HG03469 (cell line): ENCODE data around the gene MACROD2.
A peak's percentile ranks its signal among the peaks of the same experiment; 100 is the strongest.
"Not testable (repeated sequence)": the region's sequence is repeated elsewhere in the genome, so short reads cannot be mapped to it uniquely, and the experiment has no call there.

Source experiments
- ATAC-seq: cut with Tn5 transposase; IDR thresholded peaks from one replicate; pipeline ENCODE4 v1.9.1; 2021; ENCODE audit warnings: mild to moderate bottlenecking, moderate library complexity, moderate number of reproducible peaks; ENCODE audit not compliant: unreplicated experiment

MACROD2 gene

DNA sequence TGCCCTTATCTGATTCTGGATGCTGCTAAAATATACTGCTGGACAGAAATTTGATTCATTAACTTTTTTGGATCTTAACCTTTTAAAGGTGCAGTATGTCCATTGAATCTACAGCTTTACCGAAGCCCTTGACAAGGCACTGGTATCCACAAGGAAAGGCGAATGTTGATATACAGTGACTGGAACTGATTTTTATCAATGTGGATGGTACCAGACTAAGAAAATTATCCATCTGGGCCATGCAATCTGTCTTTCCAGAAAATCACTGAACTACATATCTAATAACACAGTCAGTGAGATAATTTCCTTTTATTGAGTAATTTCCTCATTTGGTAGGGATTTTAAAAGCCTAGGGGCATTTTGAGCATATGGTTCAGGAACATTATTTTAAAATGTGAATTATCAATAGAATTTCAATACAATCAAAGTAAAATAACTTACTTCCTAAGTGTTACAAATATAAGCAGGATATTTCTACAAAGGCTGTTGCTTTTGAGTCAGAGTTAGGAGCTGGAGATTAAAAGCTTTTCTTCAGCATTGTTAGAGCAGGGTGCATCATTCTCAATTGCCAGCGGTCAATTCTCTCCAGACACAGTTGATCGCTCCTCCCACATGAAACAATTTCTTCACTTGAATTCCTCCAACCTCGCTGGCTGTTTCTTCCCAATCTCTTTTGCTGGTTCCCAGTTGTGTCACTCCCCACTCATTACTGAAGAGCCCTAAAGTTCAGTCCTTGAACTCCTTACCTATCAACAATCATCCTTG lies 927.4 kb downstream of the MACROD2 start:
- ATAC-seq = no peak

DNA sequence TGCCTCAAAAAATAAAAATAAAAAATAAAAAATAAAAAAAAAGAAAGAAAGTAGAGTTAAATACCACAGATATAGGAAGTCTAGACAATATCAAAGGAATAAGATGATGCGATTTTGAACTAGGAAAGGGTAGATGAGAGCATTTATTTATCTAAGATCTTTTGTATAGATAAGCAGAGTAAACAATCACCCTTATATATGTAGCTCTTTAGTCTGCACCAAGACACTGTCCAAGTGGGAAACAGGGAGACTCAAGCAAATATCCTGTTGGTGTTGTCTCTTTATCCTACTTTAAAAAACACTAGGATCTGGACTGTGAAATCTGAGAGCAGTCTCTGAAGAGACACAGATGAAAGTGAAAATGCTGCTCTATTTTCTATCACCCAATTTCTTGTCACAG lies 929.1 kb downstream of the MACROD2 start:
- no peak for ATAC-seq

DNA sequence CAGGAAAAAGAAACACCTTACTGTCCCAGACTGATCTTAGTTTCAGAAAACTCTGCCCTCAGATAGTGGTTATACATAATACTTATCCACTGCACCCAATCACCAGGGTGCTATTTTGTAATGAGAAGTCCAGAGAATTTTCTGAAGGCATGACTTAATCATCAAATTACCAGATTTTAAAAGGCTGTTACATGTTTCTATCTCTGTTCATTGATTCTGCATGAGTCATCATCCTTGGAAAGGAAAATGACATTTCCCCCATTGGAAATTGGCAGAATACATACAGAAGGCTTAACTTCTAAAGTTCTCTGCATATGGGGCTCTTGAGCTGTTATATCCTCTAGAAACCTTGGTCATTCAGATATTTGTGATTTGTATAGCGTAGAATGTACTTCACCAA lies 930.0 kb downstream of the MACROD2 start:
- no peak for ATAC-seq

DNA sequence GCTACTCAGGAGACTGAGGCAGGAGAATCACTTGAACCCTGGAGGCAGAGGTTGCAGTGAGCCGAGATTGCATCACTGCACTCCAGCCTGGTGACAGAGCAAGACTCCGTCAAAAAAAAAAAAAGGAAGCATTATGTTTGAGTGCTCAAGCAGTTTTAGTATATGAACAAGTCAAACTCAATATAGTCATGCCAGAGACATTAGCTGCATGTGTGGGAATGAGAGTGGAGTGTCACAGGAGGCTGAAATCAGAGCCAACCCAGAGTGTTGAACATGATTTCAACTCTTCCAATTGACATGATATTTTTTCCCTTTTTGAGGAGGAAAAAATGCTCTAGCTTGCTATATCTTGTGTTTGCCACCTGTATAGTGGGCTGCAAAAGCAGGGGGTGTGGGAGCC lies 931.1 kb downstream of the MACROD2 start:
- ATAC-seq = not testable (repeated sequence)

DNA sequence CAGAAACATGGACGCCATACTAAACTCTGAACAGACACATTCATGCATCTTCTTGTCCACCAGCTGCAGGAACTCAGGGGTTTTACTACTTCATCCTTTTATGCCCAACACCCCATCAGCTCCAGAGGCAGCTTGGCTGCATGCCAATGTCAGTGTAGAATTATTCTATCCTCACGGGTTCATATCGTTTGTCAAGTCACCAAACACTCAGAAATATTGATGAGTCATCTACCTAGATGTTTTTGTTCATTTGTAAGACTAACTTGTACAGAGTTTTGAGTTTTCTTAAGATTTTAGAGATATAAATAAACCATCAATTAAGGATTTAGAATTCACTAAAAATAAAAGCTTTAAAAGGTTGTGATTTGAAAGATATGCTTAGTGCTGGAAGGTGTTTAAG lies 932.8 kb downstream of the MACROD2 start:
- no peak for ATAC-seq

DNA sequence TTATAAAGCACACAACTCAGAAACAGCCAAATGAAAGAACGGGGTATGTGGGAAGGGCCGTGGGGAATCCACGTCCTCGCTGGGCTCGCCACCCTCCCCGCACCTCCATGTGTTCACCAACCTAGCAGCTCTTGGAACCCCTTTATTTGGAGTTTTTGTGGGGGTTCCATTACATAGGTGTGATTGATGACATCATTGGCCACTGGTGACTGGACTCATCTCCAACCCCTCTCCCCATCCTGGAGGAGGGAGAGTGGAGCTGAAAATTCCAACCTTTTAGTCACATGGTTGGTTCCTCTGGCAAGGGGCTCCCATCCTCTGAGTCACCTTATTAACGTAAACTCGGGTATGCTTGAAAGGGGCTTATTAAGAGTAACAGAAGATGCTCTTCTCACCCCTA lies 934.1 kb downstream of the MACROD2 start:
- ATAC-seq = no peak

DNA sequence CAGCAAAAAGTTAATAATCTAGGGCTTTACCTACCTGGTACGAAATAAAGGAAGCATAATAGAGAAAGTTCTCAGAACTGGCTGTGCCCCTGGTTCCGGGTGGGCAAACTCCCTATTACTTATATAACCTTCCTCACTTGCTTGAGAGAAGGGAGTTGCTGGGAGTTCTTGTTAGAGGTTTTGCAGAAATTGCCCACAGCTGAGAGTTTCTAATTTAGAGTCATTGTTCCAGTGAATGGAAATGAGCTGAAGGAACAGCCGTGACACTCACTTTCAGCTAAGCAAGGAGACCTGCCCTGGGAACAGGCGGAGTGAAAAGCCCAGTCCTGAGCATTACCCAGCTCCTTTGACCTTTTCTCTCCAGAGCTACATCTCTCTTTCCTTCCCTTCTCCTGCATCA lies 936.7 kb downstream of the MACROD2 start:
- no peak for ATAC-seq

DNA sequence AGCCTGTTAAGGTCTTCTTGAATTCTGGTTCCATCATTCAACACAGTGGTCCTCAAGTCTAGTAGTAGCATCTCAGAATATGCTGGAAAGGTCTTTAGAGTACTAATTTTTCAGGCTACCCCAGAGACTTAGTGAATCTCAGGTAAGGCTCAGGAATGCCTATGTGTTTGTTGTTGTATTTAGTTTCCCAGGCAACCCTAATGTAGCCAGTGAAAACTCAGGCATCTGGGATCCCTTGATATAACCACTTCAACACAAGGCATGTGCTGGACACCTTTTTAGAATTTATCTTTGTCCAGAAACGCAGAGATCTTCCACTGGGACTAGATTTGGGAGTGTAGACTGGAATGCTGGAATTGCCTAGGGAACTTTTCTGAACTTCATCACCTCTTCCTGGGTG lies 940.0 kb downstream of the MACROD2 start:
- ATAC-seq = no peak

DNA sequence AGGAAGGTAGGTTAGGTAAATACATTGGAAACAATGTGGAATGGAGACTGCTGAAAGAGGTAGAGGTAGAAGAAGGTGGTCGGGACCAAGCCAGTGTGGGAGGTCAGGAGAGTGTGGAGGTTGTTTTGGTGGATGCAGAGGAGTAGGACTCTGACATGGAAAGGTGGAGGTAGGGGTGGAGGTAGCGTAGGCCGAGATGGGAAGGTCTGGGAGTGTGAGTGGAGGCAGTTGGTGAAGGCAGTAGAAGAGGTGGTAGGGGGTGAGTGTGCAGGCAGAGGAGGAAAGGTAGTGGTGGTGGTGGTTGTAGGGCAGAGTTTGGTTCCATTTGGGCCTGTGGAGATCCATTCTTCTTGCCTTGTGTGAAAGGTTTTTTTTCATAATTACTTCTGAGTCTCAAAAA lies 941.7 kb downstream of the MACROD2 start:
- ATAC-seq = no peak

DNA sequence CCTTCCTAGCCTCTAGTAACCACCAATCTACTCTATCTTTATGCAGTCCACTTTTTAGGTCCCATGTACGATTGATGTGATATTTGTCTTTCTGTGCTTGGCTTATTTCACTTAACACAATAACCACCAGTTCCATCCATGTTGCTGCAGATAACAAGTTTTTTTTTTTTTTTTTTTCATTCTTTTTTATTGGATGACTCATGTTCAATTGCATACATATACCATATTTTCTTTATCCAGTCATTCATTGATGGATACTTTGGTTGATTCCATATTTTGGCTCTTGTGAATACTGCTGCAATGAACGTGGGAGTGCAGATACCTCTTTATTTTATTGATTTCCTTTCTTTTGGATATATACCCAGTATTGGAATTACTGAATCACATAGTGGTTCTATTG lies 942.5 kb downstream of the MACROD2 start:
- ATAC-seq = no peak

DNA sequence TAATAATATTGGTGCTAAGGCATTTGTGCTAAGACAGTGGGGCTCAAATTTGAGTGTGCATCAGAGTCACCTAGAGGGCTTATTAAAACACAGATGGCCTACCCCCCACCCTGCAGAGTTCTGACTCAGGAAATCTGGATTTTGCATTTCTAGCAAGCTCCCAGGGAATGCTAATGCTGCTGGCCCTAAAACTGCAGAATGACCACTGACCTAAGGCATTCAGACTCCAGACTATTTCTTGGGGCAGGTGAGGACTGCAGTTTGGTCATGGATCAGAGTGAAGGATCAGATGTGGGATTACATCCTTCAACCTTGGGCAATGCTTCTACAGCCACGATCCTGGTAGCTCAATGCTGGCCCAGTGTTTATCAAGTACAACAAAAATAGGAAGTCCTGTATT lies 952.2 kb downstream of the MACROD2 start:
- no peak for ATAC-seq

DNA sequence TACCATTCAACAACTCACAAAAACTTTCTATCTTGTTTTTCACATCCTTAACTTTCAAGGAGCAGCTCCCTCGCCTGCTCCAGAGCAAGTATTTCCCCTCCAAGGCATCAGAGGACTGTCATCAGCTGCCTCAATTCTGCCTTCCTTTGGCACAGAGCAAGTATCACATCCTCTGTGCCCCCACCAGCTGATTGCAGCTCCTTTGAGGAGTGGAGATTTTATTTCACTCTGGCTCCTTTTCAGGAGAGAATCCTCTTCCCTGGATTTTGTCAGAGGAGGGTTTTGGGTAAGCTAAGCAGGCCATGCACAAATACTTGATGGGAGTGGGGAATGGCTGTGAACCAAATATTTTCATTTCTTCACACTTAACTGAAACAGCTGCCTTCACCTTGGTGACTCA lies 952.6 kb downstream of the MACROD2 start:
- no peak for ATAC-seq

DNA sequence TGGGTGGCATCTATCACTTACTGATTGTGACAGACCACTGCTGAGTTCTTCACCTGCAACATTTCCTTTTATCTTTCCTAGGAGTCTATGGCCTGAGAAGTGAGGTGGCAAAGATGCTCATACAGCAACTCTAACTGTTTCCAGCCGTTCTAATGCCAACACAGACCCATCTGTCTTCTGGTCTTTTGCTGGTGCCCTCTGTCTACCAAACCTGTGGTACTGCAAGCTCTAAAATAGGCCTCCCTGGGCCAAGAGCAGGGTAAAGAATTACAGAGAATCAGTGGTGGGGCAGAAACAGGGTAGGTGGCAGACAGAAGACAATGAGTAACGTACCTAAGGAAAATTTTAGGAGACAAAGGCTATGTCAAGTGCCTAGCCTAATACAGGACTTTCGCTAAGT lies 953.1 kb downstream of the MACROD2 start:
- ATAC-seq = no peak

DNA sequence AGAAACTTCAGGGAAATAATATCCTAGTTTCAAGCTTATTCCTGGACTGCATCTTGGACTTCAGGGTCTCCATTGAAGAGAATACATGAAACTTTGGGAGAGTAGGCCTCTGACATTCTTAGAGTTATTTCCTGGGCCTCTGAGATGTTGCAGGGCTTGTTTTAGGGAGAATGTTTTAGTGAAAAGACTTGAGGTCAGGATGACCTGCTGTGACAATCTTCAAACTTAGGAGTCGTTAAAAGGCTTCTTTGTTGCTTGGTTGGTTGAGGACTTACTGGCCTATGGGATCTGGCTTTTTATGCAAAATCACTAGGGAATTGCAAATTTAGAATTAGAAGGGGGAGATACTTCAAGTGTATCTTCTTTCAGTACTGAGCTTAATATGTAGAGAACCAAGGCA lies 955.3 kb downstream of the MACROD2 start:
- no peak for ATAC-seq

DNA sequence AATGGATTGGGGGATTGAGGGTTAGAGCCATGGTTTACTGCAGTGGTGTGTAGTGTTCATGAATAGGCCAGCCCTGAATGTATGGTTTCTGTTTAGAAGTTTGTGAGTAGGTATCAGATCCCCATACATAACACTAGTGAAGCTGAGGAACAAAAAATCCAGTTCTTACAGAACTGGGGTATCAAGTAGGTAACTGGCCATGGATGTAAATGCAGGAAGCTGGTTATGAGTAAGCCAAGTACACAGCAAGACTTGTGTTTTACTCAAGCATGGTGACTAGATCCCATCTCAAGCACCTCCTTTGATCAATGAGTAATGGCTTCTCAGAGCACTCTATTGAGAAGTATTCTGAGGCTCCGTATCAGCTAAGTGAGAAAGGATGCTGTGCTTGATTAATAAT lies 955.8 kb downstream of the MACROD2 start:
- peak; percentile 84 for ATAC-seq

DNA sequence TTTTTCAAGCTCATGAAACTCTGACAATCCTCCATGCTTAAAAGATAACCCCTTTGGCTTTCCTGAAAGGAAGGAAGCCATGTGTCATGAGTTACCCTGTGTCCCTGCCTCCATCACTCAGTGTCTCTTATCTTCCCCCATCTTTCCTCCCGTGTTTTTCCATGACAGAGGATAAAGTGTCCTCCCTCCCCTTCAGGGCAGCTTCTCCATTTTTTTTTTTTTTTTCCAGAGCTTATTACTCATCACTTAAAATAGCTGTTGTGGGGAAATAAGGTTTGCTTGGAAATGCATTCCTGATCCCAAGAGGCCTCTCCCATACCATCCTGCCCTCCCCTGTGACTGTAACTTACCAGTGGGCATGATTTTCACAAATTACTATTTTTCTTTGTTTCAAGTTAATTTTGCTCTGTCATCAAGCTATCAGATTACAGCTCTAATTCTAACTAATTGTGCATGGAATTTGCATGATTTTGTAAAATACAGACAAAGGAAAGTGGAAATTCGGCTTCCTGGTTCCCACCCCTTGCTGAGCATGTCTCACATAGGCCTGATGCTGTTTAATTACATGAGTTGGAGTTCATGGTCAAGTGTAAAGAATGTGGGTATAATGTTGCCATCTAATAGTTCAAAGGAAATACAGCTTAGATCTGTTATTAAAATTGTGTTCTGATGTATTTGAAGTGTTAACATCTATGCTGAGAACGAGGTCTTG lies 956.5 kb downstream of the MACROD2 start:
- ATAC-seq = no peak

DNA sequence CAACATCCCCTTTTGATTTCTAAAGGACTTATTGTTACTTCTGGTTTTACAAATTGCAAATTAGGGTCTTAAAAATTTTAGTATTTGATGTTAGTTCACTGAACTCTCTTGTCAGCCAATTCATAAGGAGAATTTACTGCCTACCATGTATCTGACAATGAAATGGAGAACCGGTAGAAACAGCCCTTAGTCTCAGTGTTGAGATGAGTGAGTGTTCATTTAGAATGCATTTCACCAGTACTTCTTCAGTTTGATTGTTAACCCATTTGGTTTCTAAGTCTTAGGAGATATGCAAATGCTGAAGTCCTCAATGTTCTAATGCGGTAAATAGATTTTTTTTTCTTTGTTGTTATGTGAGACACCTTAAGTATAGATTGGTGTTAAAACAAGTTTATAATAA lies 958.4 kb downstream of the MACROD2 start:
- ATAC-seq = no peak

DNA sequence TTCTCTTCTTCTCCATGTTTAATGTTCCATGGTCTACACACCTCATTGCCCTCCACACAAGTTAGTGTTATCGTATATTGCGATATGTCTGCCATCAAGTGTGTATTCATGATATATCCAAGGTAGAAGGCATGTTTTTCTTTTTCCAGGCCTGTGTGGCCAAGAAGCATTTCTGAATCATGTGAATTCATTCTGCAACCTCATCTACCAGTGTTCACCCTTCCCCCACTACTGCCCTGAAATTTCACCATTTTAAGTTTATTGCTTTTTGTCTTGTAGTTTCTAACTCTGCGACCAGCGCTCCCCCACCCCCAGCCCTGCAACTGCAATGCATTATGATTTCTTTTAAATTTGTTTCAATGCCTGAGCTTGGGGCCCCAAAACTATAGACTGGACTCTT lies 960.1 kb downstream of the MACROD2 start:
- no peak for ATAC-seq

DNA sequence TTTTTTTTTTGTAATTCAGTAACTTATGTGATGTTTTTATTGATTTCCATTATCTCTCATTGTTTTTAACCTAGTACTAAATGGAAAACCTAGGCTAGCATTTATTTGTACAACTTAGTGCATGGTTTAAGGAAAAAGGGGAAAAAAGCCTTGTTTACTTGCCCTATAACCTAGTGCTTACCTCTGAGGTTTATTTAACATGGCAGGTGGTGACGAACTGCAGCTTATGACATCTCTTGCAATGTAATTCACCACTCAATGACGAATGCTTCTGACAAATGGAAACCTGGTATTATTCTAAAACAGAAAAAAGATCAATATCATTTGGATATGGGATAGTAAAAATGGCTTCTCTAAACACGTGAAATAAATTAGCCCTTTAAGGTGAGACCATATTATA lies 960.7 kb downstream of the MACROD2 start:
- no peak for ATAC-seq

DNA sequence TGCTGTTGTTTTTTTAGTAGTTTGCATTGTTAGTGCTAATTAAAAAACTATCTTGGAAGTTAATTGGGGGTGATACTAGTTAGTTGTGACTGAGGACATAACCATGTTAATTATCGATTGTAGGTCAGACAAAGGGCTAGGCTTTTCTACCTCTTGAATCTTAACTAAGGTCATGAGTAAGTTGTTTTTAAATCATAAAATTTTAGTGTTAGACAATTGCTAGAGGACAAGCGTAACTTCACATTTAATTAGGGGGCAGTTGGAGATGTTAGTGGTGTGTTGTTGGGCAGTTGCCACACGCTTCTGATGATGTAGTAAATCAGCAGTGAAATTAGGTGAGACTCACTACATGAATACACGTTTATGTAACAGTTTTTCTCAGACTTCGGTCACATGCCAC lies 961.2 kb downstream of the MACROD2 start:
- ATAC-seq = no peak

DNA sequence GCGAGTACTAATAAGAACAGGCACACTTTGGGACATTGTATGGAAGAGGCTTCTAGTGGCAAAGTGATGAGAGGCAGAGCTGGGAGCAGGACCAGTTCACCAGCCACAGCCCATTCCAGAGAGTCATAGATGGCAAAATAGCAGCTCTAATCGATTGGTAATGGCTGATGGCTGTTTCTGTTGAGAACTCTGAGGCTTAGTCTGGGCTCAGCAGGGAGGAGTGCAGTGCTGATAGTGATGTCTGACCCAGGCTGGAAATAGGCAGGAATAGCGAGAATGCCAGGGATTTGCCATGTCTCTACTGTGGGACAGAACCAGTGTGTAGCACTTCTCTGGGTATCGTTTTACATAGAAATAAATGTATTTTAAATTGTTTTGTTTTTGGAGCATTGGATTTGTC lies 962.1 kb downstream of the MACROD2 start:
- ATAC-seq = no peak

DNA sequence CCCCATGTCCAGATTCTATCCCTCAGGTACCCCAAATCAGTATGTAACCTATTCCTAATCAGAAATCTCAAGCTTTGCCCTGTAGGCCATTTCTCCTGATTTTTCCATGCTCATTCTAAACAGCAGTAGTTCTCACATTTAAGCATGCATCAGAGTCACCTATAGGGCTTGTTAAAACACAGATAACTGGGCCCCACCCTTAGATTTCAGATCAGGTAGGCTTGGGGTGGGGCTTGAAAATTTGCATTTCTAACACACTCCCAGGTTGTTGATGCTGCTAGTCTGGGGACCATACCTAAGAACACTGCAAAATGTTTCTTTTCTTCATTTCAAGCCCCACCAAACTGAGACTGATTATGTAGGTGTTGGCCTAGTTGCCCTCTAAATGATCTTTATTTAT lies 963.3 kb downstream of the MACROD2 start:
- no peak for ATAC-seq
